ENCODE results near the gene RPS17.

DNA sequence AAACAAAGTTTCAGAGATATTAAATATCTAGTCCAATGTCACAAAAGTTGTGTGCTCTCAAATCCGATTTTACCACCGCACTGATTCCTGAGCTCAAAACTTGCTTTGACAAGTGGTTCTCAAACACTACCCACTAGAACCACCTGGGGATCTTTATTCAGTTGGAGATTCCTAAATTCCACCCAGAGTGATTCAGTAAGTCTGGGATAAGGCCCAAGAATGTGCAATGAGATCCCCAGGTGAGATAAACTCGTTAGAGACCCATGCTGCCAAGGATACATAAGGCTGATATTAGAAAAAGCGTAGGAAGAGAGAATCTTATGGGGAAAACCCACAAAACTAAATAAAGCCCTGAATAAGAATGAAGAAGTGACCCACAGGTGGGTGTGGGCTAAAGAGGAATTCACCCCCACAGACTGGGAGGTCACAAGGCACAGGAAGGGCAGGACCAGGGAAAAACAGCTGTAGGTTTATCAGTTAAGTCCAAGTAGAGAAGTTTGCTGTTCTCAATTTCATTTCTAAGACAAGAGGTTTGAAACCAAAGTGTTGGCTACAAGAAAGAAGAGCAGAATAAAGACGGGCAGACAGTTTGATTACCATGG lies 11.5 kb upstream of the RPS17 start:
- TF ChIP-seq CTCF (conservative IDR thresholded peaks at IDR 0.05; ENCODE audit: low read depth, low read length) (no peak), EZH2 (IDR thresholded peaks at IDR 0.05; ENCODE audit: borderline replicate concordance, low read depth, low read length, poor library complexity, severe bottlenecking) (no peak)
